Calu3 (cell line): ENCODE measurements around the gene CCT4. TPM values are rescaled to one million over a fixed set of nuclear protein-coding genes. Genes with fewer than 3 reads are reported as not detected.
"Not testable (repeated sequence)": the region's sequence is repeated elsewhere in the genome, so short reads cannot be mapped to it uniquely, and the experiment has no call there.

Source experiments
- BruUV-seq: library from RNA; stranded (reverse); fragments of 400-500 nt; replicated peaks from 2 replicates; lab custom pipeline; 2021; lab: Mats Ljungman, UMichigan
- CTCF ChIA-PET: fragments of 300-600 bp; sonication (Branson Sonifier 250); formaldehyde crosslinking; loops from one replicate; lab custom pipeline; 2022; ENCODE audit warnings: antibody characterized with exemption; lab: Charles Lee
- DNase-seq: peaks from one replicate; pipeline ENCODE4 v3.0.0; 2022
- H3K27ac Mint-ChIP-seq: one replicate; pipeline ENCODE4 v1.8.0; 2022; ENCODE audit warnings: mixed read lengths; ENCODE audit not compliant: unreplicated experiment
- H3K27me3 Mint-ChIP-seq: one replicate; pipeline ENCODE4 v1.8.0; 2022; ENCODE audit warnings: mixed read lengths; ENCODE audit not compliant: unreplicated experiment
- H3K36me3 Mint-ChIP-seq: one replicate; pipeline ENCODE4 v1.8.0; 2022; ENCODE audit warnings: mild to moderate bottlenecking, moderate library complexity, mixed read lengths; ENCODE audit not compliant: insufficient read depth, unreplicated experiment
- H3K4me1 Mint-ChIP-seq: one replicate; pipeline ENCODE4 v1.8.0; 2022; ENCODE audit warnings: mild to moderate bottlenecking, low read depth, mixed read lengths; ENCODE audit not compliant: unreplicated experiment
- H3K4me3 Mint-ChIP-seq: one replicate; pipeline ENCODE4 v1.8.0; 2022; ENCODE audit warnings: mild to moderate bottlenecking, low read depth, moderate library complexity, mixed read lengths; ENCODE audit not compliant: unreplicated experiment
- H3K9me3 Mint-ChIP-seq: one replicate; pipeline ENCODE4 v1.8.0; 2022; ENCODE audit warnings: low read depth, mixed read lengths; ENCODE audit not compliant: unreplicated experiment
- intact Hi-C: fragments of 100-400 bp; cut with micrococcal nuclease; formaldehyde crosslinking; loops from one replicate; pipeline ENCODE4 v1.10.0; 2022; ENCODE audit not compliant: unreplicated experiment
- total RNA-seq: library from RNA; stranded (reverse); gene quantifications from 2 replicates; pipeline ENCODE4 v1.2.3, GENCODE V29; 2022
- TF ChIP-seq, protein P1 (sequence below): fragments of 200-600 bp; IDR thresholded peaks from one replicate; pipeline ENCODE4 v1.8.0; 2022; ENCODE audit warnings: antibody characterized with exemption; ENCODE audit not compliant: unreplicated experiment

CCT4 gene
- total RNA-seq, 1 experiment from 2014 or later, result 236 TPM

DNA sequence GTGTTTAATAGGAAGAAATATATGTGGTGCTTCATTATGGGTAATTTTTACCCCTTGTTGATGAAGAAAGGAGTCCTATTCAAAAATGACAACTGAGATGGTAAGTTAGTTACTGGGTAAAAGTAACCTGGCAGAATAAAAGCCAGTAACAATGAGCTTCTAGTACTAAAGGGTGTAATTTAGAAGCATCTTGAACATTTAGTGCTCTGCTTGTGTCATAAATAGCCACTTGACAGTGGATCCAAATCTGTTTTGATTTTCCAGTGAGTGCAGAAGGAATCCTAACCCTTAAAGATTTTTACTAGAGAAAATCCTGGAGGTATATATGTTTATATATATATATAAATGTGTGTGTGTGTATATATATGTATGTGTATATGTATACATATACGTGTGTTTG lies 32.1 kb upstream of the CCT4 start:
- Mint-ChIP-seq H3K27ac (no peak overlapping the region), H3K9me3 (no peaks in the 10 kb centered on the region), H3K4me3 (no peak overlapping the region), H3K27me3 (no peaks in the 10 kb centered on the region), H3K36me3 (no peaks in the 10 kb centered on the region), H3K4me1 (no peaks in the 10 kb centered on the region)
- intact Hi-C loops, result no loop called here
- CTCF ChIA-PET, result interaction anchor here (0.8 kb wide), 1 partner anchor 230 kb away, joined by 3 read pairs; no protein-coding TSS in a partner anchor
- no TSS peak for BruUV-seq
- no peak for DNase-seq
- TF ChIP-seq, protein P1, sequence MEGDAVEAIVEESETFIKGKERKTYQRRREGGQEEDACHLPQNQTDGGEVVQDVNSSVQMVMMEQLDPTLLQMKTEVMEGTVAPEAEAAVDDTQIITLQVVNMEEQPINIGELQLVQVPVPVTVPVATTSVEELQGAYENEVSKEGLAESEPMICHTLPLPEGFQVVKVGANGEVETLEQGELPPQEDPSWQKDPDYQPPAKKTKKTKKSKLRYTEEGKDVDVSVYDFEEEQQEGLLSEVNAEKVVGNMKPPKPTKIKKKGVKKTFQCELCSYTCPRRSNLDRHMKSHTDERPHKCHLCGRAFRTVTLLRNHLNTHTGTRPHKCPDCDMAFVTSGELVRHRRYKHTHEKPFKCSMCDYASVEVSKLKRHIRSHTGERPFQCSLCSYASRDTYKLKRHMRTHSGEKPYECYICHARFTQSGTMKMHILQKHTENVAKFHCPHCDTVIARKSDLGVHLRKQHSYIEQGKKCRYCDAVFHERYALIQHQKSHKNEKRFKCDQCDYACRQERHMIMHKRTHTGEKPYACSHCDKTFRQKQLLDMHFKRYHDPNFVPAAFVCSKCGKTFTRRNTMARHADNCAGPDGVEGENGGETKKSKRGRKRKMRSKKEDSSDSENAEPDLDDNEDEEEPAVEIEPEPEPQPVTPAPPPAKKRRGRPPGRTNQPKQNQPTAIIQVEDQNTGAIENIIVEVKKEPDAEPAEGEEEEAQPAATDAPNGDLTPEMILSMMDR, result no peak

DNA sequence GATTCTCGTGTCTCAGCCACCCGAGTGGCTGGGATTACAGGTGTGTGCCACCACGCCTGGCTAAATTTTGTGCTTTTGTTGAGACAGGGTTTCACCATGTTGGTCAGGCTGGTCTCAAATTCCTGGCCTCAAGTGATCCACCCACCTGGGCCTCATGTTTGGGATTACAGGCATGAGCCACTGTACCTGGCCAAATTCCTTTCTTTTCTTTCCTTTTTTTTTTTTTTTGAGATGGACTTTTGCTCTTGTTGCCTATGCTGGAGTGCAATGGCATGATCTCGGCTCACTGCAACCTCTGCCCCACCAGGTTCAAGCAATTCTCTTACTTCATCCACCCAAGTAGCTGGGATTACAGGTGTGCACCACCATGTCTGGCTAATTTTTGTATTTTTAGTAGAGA lies 26.3 kb upstream of the CCT4 start:
- CTCF ChIA-PET, result interaction anchor here (0.6 to 0.7 kb wide), 2 partner anchors 14 to 233 kb away, joined by 3 to 5 read pairs; no protein-coding TSS in a partner anchor
- not testable (repeated sequence) for BruUV-seq, H3K4me1 Mint-ChIP-seq

DNA sequence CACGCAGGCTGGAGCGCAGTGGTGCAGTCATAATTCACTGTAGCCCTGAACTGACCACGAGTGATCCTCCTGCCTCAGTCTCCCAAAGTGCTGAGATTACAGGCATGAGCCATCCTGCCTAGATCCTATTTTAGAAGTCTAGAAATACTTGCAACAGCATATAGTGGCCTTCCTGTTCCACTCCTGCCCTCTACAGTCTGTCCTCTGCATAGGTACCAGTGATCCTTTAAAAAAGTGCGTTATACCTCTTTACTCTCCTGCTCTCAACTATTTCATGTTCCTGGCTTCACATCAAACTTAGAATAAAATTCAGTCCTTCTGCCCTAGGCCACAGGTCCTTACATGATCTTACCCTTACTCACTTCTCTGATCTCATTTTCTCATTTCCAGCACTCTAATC lies 23.1 kb upstream of the CCT4 start:
- Mint-ChIP-seq H3K9me3 (no peaks in the 10 kb centered on the region), H3K4me1 (no peaks in the 10 kb centered on the region), H3K27me3 (no peaks in the 10 kb centered on the region), H3K4me3 (no peak overlapping the region), H3K36me3 (no peaks in the 10 kb centered on the region), H3K27ac (no peak overlapping the region)
- intact Hi-C loops, result loop anchor here (5.0 to 10.0 kb wide), 2 partner anchors 774 to 863 kb away; no protein-coding TSS in a partner anchor
- TF ChIP-seq, protein P1, result no peak
- CTCF ChIA-PET, result no interaction called here
- no peak for DNase-seq
- BruUV-seq, result no TSS peak

More for the DNA sequence above, 26.3 kb upstream of the CCT4 start:
- not testable (repeated sequence) for H3K27ac Mint-ChIP-seq, H3K4me3 Mint-ChIP-seq, H3K9me3 Mint-ChIP-seq, H3K27me3 Mint-ChIP-seq, H3K36me3 Mint-ChIP-seq, DNase-seq
- intact Hi-C loops, result loop anchor here (5.0 to 10.0 kb wide), 2 partner anchors 777 to 860 kb away; no protein-coding TSS in a partner anchor

DNA sequence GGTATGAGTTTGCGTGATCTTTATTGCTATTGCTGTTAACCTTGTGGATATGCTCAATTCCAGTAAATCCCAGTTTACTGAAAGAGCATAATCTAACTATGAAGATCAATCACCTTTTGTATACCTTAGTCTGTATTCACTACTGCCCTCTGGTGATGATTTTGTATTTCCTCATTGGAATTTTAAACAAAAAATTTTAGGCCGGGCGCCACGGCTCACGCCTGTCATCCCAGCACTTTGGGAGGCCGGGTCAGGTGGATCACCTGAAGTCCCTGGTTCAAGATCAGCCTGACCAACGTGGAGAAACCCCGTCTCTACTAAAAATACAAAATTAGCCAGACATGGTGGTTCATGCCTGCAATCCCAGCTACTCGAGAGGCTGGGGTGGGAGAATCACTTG lies 22.1 kb upstream of the CCT4 start:
- Mint-ChIP-seq H3K36me3 (peaks cover 6% of the 10 kb centered on the region), H3K4me3 (no peak overlapping the region), H3K9me3 (no peaks in the 10 kb centered on the region), H3K27me3 (no peaks in the 10 kb centered on the region), H3K27ac (no peak overlapping the region), H3K4me1 (no peaks in the 10 kb centered on the region)
- CTCF ChIA-PET, result interaction anchor here (0.7 kb wide), 1 partner anchor 330 kb away, joined by 3 read pairs; no protein-coding TSS in a partner anchor
- BruUV-seq, result no TSS peak
- TF ChIP-seq, protein P1, result no peak
- peak; percentile 24 for DNase-seq
- intact Hi-C loops, result loop anchor here (5.0 to 10.0 kb wide), 2 partner anchors 773 to 864 kb away; no protein-coding TSS in a partner anchor

DNA sequence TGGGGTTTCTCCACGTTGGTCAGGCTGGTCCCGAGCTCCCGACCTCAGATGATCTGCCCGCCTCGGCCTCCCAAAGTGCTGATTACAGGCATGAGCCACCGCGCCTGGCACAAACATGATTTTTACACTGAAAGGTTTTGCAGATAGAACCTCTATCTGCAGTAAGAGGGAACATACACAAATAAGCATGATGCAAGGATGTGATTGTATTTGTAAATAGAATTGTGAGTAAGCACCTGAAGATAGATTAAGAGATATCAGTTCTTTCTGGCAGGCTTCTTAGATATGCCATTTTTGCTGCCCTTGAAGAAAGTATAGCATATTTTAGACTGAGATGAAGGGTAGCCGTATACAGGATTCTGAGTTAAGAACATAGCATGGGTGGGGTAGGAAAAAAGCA lies 20.7 kb upstream of the CCT4 start:
- Mint-ChIP-seq H3K36me3 (peaks cover 10% of the 10 kb centered on the region), H3K27me3 (no peaks in the 10 kb centered on the region), H3K9me3 (no peaks in the 10 kb centered on the region), H3K27ac (no peak overlapping the region), H3K4me1 (no peaks in the 10 kb centered on the region), H3K4me3 (no peak overlapping the region)
- TF ChIP-seq, protein P1, result no peak
- CTCF ChIA-PET, result no interaction called here
- intact Hi-C loops, result no loop called here
- no peak for DNase-seq
- BruUV-seq, result no TSS peak
